HepG2 (cell line): Measurements from ENCODE around the gene SDF2. TPM values are rescaled to one million over a fixed set of nuclear protein-coding genes. Genes with fewer than 3 reads are reported as not detected.

Experiments
- ATAC-seq: fragments of 200-7000 bp; cut with Tn5 transposase; 3 replicates; pipeline ENCODE4 v1.9.1; 2020; ENCODE audit warnings: mild to moderate bottlenecking, moderate library complexity
- BruUV-seq: library from RNA; stranded (reverse); fragments of 400-500 nt; replicated peaks from 2 replicates; lab custom pipeline; 2021; lab: Mats Ljungman, UMichigan
- CTCF ChIA-PET: fragments of 300-600 bp; formaldehyde crosslinking; extraction: SDS; loops from one replicate; lab custom pipeline; 2021; ENCODE audit warnings: low total read pairs, inconsistent platforms, low intra/inter-chr PET ratio; lab: Yijun Ruan, JAX
- POLR2A ChIA-PET: fragments of 350-600 bp; sonication (Branson Sonifier 250); formaldehyde crosslinking; loops from one replicate; lab custom pipeline; 2020; ENCODE audit warnings: antibody characterized with exemption, inconsistent platforms; lab: Yijun Ruan, JAX
- DNase-seq: peaks from one replicate; pipeline ENCODE4 v3.0.0-alpha.2; 2015; ENCODE audit warnings: low spot score
- FAIRE-seq: peaks from 3 replicates; lab custom pipeline; 2011; peaks lifted over from hg19 to GRCh38; lab: Jason Lieb, UNC
- H2AFZ ChIP-seq: one replicate; pipeline ENCODE4 v1.6.1; 2011; ENCODE audit warnings: low read length, inconsistent platforms
- H3K27ac ChIP-seq: fragments of 300-600 bp; 3 replicates; pipeline ENCODE4 v1.8.0; 2011; ENCODE audit warnings: mixed run types, mild to moderate bottlenecking, mixed read lengths, low read length, inconsistent platforms; ENCODE audit not compliant: insufficient read depth; ENCODE audit errors: extremely low read length
- H3K27me3 ChIP-seq, 2 experiments: fragments of 200-600 bp in 1 of 2; 2 replicates in 1 of 2; 3 replicates in 1 of 2; pipeline versions ENCODE4 v1.6.0 to v1.8.0; 2011; ENCODE audit warnings: low read length in 2 of 2, mild to moderate bottlenecking in 2 of 2, moderate library complexity in 2 of 2, inconsistent platforms in 1 of 2; ENCODE audit not compliant: insufficient read depth in 2 of 2, control insufficient read depth in 1 of 2
- H3K36me3 ChIP-seq, 2 experiments: fragments of 200-600 bp in 1 of 2; replicated peaks in 1 of 2; 2 replicates in 1 of 2; 3 replicates in 1 of 2; pipeline versions ENCODE4 v1.5.1 to v1.8.0; 2011; ENCODE audit warnings: low read length in 2 of 2, inconsistent platforms in 1 of 2; ENCODE audit not compliant: insufficient read depth in 2 of 2, control insufficient read depth in 1 of 2
- H3K4me1 ChIP-seq: 2 replicates; pipeline ENCODE4 v1.5.1; 2012; ENCODE audit warnings: low read length, inconsistent platforms; ENCODE audit not compliant: insufficient read depth
- H3K4me2 ChIP-seq: 2 replicates; pipeline ENCODE4 v1.6.0; 2011; ENCODE audit warnings: low read depth, low read length, inconsistent platforms
- H3K4me3 ChIP-seq, 3 experiments: fragments of 200-600 bp in 1 of 3; sonication (generic), shearing (Covaris generic) in 1 of 3; replicated peaks in 1 of 3; 2 replicates each; pipeline ENCODE4 v1.5.1; 2011 to 2016; ENCODE audit warnings: low read length in 3 of 3, inconsistent platforms in 2 of 3, low read depth in 2 of 3, mild to moderate bottlenecking in 2 of 3, control low read depth in 1 of 3, mixed read lengths in 1 of 3; ENCODE audit not compliant: insufficient read depth in 1 of 3
- H3K79me2 ChIP-seq: one replicate; pipeline ENCODE4 v1.6.1; 2011; ENCODE audit warnings: low read length, inconsistent platforms; ENCODE audit not compliant: insufficient read depth
- H3K9ac ChIP-seq: 2 replicates; pipeline ENCODE4 v1.6.0; 2011; ENCODE audit warnings: mild to moderate bottlenecking, low read depth, low read length, inconsistent platforms; ENCODE audit not compliant: insufficient read depth
- H3K9me3 ChIP-seq: 2 replicates; pipeline ENCODE4 v1.5.1; 2012; ENCODE audit warnings: mild to moderate bottlenecking, low read length
- H4K20me1 ChIP-seq: 2 replicates; pipeline ENCODE4 v1.6.0; 2011; ENCODE audit warnings: inconsistent platforms, mild to moderate bottlenecking, low read length, moderate library complexity; ENCODE audit not compliant: insufficient read depth
- AHDC1 ChIP-seq: sonication (generic); formaldehyde crosslinking; IDR thresholded peaks from 2 replicates; pipeline ENCODE4 v1.5.1; 2020; ENCODE audit warnings: mild to moderate bottlenecking, missing genetic modification reagents, borderline replicate concordance
- ARID3A ChIP-seq: IDR thresholded peaks from 2 replicates; pipeline ENCODE4 v1.6.1; 2012; ENCODE audit warnings: low read depth, low read length, improper control_type of control experiment
- EP300 ChIP-seq, 3 experiments: sonication (generic) in 1 of 3; formaldehyde crosslinking in 1 of 3; IDR thresholded peaks; 2 replicates each; pipeline versions ENCODE4 v1.5.1 to v1.6.1; 2011 to 2020; ENCODE audit warnings: low read depth in 2 of 3, low read length in 2 of 3, borderline replicate concordance in 1 of 3, improper control_type of control experiment in 1 of 3, mild to moderate bottlenecking in 1 of 3, missing genetic modification reagents in 1 of 3, moderate library complexity in 1 of 3
- HNRNPH1 ChIP-seq: fragments of 200-400 bp; formaldehyde crosslinking; optimal IDR thresholded peaks from 2 replicates; pipeline ENCODE3; 2017; ENCODE audit warnings: mild to moderate bottlenecking, low read depth, low read length
- MLX ChIP-seq: IDR thresholded peaks from 2 replicates; pipeline ENCODE4 v1.6.1; 2016
- ZC3H4 ChIP-seq: sonication (generic); formaldehyde crosslinking; IDR thresholded peaks from 2 replicates; pipeline ENCODE4 v1.4.0; 2020; ENCODE audit warnings: missing genetic modification reagents, borderline replicate concordance
- ZNF142 ChIP-seq: sonication (generic); formaldehyde crosslinking; IDR thresholded peaks from 2 replicates; pipeline ENCODE4 v1.4.0; 2020; ENCODE audit warnings: missing genetic modification reagents
- ZNF589 ChIP-seq: sonication (generic); formaldehyde crosslinking; conservative IDR thresholded peaks from 2 replicates; pipeline ENCODE4 v1.8.0; 2022; ENCODE audit warnings: mild to moderate bottlenecking, moderate library complexity, missing genetic modification reagents
- WGBS: methylation state at CpG from one replicate; pipeline ENCODE4 v1.1.6; 2017; ENCODE audit warnings: low lambda C conversion rate; 5-methylcytosine and 5-hydroxymethylcytosine counted together
- in situ Hi-C: cut with HindIII; loops from 2 replicates; pipeline ENCODE4 v1.10.0; 2017; ENCODE audit warnings: low pct_unique_long_range_greater_than_20kb; ENCODE audit not compliant: extremely low pct_ligation_motif_present
- intact Hi-C: fragments of 100-400 bp; cut with micrococcal nuclease; formaldehyde crosslinking; loops from one replicate; pipeline ENCODE4 v1.10.0; 2022; ENCODE audit not compliant: unreplicated experiment
- polyA plus RNA-seq, 8 experiments: library from polyadenylated mRNA; depleted of rRNA in 3 of 8; stranded (reverse) in 7 of 8; unstranded in 1 of 8; fragments of >200 nt; fragmentation: Illumina TruSeq in 4 of 8; extraction: Trizol in 4 of 8; gene quantifications; 2 replicates each; pipeline versions ENCODE4 v1.2.1 to v1.2.3, GENCODE V29; 2011 to 2016; ENCODE audit warnings: low read depth in 4 of 8, missing spikeins in 1 of 8, mixed read lengths in 1 of 8; ENCODE audit not compliant: insufficient read depth in 1 of 8
- total RNA-seq, 5 experiments: library from RNA; depleted of rRNA; stranded (reverse); fragments of >200 nt; fragmentation: Illumina TruSeq; extraction: Trizol; gene quantifications; 2 replicates each; pipeline ENCODE4 v1.2.3, GENCODE V29; 2016; ENCODE audit warnings: low read depth in 1 of 5

SDF2 gene
- total and polyA plus RNA-seq, 2 of the 13 experiments (the other 11 are each of a cell fraction or from before 2014, with no cell fraction given) = 58.2 to 58.4 TPM

GRCh38 chr17:28624148-28624547 lies 37.6 kb downstream of the SDF2 start:
- FAIRE-seq (no peak), DNase-seq (no peak), ATAC-seq (no peak)
- 100% methylated on average over 2 of the region's 2 CpGs for WGBS
- Histone ChIP-seq H2AFZ (no peak overlapping the region), H3K4me1 (peaks cover 5% of the 10 kb centered on the region; the same call in 1 of the 2 replicates), H3K27me3 (no peaks in the 10 kb centered on the region), H3K27ac (no peak overlapping the region), H3K9ac (no peak overlapping the region), H3K4me3 (no peak overlapping the region), H3K4me2 (no peak overlapping the region), H3K9me3 (no peaks in the 10 kb centered on the region), H3K79me2 (no peaks in the 10 kb centered on the region), H3K36me3 (peaks cover 27 to 66% of the 10 kb centered on the region in 2 experiments), H4K20me1 (no peaks in the 10 kb centered on the region)
- CTCF ChIA-PET = no interaction called here
- no TSS peak for BruUV-seq
- POLR2A ChIA-PET = interaction anchor here (0.6 kb wide), 1 partner anchor 12 kb away, joined by 3 read pairs; no protein-coding TSS in a partner anchor
- intact Hi-C loops = loop anchor here (1.0 kb wide), 1 partner anchor 20 kb away; no protein-coding TSS in a partner anchor
- in situ Hi-C loops = loop anchor here (5.0 kb wide), 1 partner anchor 52 kb away; the partner anchor contains the start of gene PIGS
- no peak for TF ChIP-seq MLX
- no peak for TF ChIP-seq ZNF589
- no peak for TF ChIP-seq HNRNPH1
- TF ChIP-seq EP300 (IDR thresholded peaks at IDR 0.05; ENCODE audit: low read depth in 2 of 2, low read length in 2 of 2) = no peak
- TF ChIP-seq EP300 (CRISPR knock-in tag; IDR thresholded peaks at IDR 0.05; ENCODE audit: borderline replicate concordance) = no peak
- TF ChIP-seq ARID3A = no peak
- TF ChIP-seq ZNF142 (CRISPR knock-in tag) = no peak
- no peak for TF ChIP-seq AHDC1
- no peak for TF ChIP-seq ZC3H4 (CRISPR knock-in tag)
